Common myeloid progenitor, CD34-positive (primary cell): ENCODE data around the gene DDX56.

Experiments used
- CTCF ChIA-PET: fragments of 350-600 bp; sonication (Branson Sonifier 250); formaldehyde crosslinking; loops from one replicate; lab custom pipeline; 2021; ENCODE audit warnings: antibody characterized with exemption; lab: Charles Lee
- POLR2A ChIA-PET: fragments of 350-600 bp; sonication (Branson Sonifier 250); formaldehyde crosslinking; loops from one replicate; lab custom pipeline; 2021; ENCODE audit warnings: antibody characterized with exemption; lab: Charles Lee
- DNase-seq, 3 donors: peaks; one replicate each; pipeline versions ENCODE4 v3.0.0 to v3.0.0-alpha.2; 2013
- H3K27ac ChIP-seq, 2 experiments: 1 replicate in 1 of 2; 2 replicates in 1 of 2; pipeline ENCODE4 v1.7.0; 2013; ENCODE audit warnings: inconsistent platforms in 2 of 2, low read length in 2 of 2, mild to moderate bottlenecking in 2 of 2, low read depth in 1 of 2, moderate library complexity in 1 of 2; ENCODE audit not compliant: severe bottlenecking in 2 of 2, insufficient read depth in 1 of 2, poor library complexity in 1 of 2
- H3K27me3 ChIP-seq, 5 experiments: replicated peaks in 2 of 5; 1 replicate in 3 of 5; 2 replicates in 2 of 5; pipeline versions ENCODE4 v1.6.1 to v1.7.0; 2013; ENCODE audit warnings: low read length in 4 of 5, mild to moderate bottlenecking in 2 of 5, moderate library complexity in 2 of 5, inconsistent platforms in 1 of 5; ENCODE audit not compliant: insufficient read depth in 5 of 5, control insufficient read depth in 4 of 5
- H3K36me3 ChIP-seq, 4 experiments: 1 replicate in 2 of 4; 2 replicates in 2 of 4; pipeline versions ENCODE4 v1.6.1 to v1.7.0; 2013; ENCODE audit warnings: low read length in 3 of 4, control low read depth in 1 of 4, mild to moderate bottlenecking in 1 of 4; ENCODE audit not compliant: control insufficient read depth in 4 of 4, insufficient read depth in 4 of 4
- H3K4me1 ChIP-seq, 4 experiments: 1 replicate in 3 of 4; 2 replicates in 1 of 4; pipeline versions ENCODE4 v1.6.1 to v1.7.1; 2013; ENCODE audit warnings: low read length in 3 of 4, mild to moderate bottlenecking in 3 of 4, control low read depth in 1 of 4, inconsistent platforms in 1 of 4, moderate library complexity in 1 of 4; ENCODE audit not compliant: control insufficient read depth in 4 of 4, insufficient read depth in 4 of 4; ENCODE audit errors: control extremely low read depth in 1 of 4
- H3K4me3 ChIP-seq, 7 experiments: 1 replicate in 4 of 7; 2 replicates in 3 of 7; pipeline versions ENCODE4 v1.5.1 to v1.7.0; 2013; ENCODE audit warnings: mild to moderate bottlenecking in 7 of 7, low read length in 6 of 7, moderate library complexity in 6 of 7, inconsistent platforms in 2 of 7, low read depth in 2 of 7, control low read depth in 1 of 7; ENCODE audit not compliant: insufficient read depth in 4 of 7, control insufficient read depth in 1 of 7; ENCODE audit errors: extremely low read depth in 1 of 7
- H3K9me3 ChIP-seq, 5 experiments: 1 replicate in 4 of 5; 2 replicates in 1 of 5; pipeline versions ENCODE4 v1.6.1 to v1.7.1; 2013; ENCODE audit warnings: low read length in 4 of 5, mild to moderate bottlenecking in 2 of 5, inconsistent platforms in 1 of 5, low read depth in 1 of 5, moderate library complexity in 1 of 5; ENCODE audit not compliant: control insufficient read depth in 4 of 5, insufficient read depth in 2 of 5; ENCODE audit errors: control extremely low read depth in 1 of 5
- WGBS: methylation state at CpG from one replicate; pipeline ENCODE4 v1.1.5; 2013; ENCODE audit not compliant: insufficient coverage; 5-methylcytosine and 5-hydroxymethylcytosine counted together

Gene DDX56

GRCh38 chr7:44607141-44608068 lies 33.7 kb upstream of the DDX56 start:
- 53% methylated on average over 24 of the region's 35 CpGs for WGBS
- CTCF ChIA-PET = interaction anchor here (0.5 to 3.4 kb wide), 4 partner anchors 21 to 341 kb away, joined by 3 to 10 read pairs (median 4); no protein-coding TSS in a partner anchor
- POLR2A ChIA-PET = interaction anchor here (0.9 to 1.2 kb wide), 3 partner anchors 25 to 141 kb away, joined by 3 to 8 read pairs (median 5); partner anchors contain the start of genes TMED4 and ZMIZ2

DNA sequence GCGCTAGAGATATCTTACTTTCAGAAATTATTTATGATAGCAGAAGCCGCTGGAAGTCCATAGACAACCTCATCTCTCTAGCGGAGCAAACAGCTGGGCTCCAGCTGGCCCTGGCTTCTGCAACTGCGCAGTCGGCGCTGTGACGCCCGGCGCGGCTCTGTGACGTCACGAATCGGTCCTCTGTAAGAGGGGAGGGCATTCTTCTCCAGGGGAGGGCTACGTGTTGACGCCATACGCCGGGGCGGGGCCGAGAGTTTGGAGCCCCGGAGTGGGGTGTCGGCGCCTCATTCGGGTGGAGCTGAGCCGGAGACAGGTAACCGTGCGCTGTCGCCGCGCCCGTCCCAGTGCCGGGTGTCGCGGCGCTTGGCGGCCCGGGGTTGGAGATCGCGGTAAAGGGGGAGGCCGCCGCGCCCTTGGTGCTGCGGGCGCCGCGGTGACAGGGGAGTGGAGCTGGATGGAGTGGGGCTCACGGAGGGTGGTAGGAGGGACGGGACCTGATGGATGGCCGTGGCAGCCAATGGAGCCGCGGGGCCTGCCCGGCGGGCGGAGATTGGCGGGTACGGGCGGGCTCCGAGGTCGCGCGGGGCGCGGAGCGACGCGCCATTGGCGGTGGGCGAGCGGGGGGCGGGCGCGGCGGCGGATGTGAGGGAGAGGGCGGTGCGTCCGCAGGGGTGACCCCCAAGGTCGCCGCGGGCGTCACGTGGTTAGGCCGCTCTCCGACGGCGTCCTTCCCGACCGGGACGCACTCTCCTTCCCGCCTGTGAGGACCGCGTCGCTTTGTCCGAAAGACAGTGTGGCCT lies 32.8 kb upstream of the DDX56 start, which contains the start of gene OGDH:
Gene OGDH (plus strand): TSS at position 287 of the 800 bp plus-strand sequence. CDS start 17,717 bp downstream, outside the sequence.
- Histone ChIP-seq H3K4me3 (peak within 1 kb of the TSS; percentile 74 to 98 (median 93)), H3K9me3 (no peaks in the 10 kb centered on the region), H3K4me1 (peaks cover 8 to 38% (median 21%) of the 10 kb centered on the region in 4 experiments), H3K27me3 (peaks cover 0 to 2% (median 0%) of the 10 kb centered on the region in 5 experiments), H3K27ac (peak within 1 kb of the TSS; percentile 77 to 91), H3K36me3 (no peaks in the 10 kb centered on the region)
- under 1% methylated on average over 80 of the region's 93 CpGs for WGBS
- peak; percentile 98 to 99 (median 99) for DNase-seq
- POLR2A ChIA-PET = interaction anchor here (0.7 to 1.2 kb wide), 5 partner anchors 25 to 241 kb away, joined by 3 to 8 read pairs (median 4); partner anchors contain the start of genes H2AZ2, TMED4 and ZMIZ2
- CTCF ChIA-PET = interaction anchor here (0.5 to 3.4 kb wide), 7 partner anchors 22 to 342 kb away, joined by 3 to 10 read pairs (median 3); partner anchors contain the start of gene TMED4

More at GRCh38 chr7:44607141-44608068, 33.7 kb upstream of the DDX56 start:
- Histone ChIP-seq H3K27me3 (peaks cover 0 to 2% (median 0%) of the 10 kb centered on the region in 5 experiments), H3K4me3 (peak overlapping the region; percentile 74 to 96 (median 92)), H3K4me1 (peaks cover 8 to 38% (median 21%) of the 10 kb centered on the region in 4 experiments), H3K27ac (peak overlapping the region; percentile 28 to 91), H3K9me3 (no peaks in the 10 kb centered on the region), H3K36me3 (no peaks in the 10 kb centered on the region)
- DNase-seq = peak in 1 of 3 donors; percentile 15

- POLR2A ChIA-PET = no interaction called here
Measured at GRCh38 chr7:44604941-44605340, 31.2 kb upstream of the DDX56 start.

DNA sequence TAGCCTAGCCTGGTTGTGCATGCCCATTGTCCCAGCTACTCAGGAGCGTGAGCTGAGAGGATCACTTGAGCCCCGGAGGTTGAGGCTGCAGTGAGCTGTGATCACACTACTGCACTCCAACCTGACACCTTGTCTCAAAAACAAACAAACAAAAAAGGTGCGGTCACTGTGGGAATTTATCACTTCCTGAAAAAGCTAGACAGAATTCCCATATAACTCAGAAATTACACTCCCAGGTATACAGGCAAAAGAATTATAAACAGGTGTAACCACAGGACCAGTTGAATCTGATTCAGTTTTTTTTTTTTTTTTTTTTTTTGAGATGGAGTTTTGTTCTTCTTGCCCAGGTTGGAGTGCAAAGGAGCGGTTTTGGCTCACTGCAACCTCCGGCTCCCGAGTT lies 29.5 kb upstream of the DDX56 start:
- peaks cover 8 to 24% (median 14%) of the 10 kb centered on the region in 4 experiments for H3K4me1 ChIP-seq
- H3K36me3 ChIP-seq = no peaks in the 10 kb centered on the region
- H3K27ac ChIP-seq = no peak overlapping the region
- H3K9me3 ChIP-seq = no peaks in the 10 kb centered on the region
- whole genome bisulfite sequencing = 89% methylated on average over 2 of the region's 6 CpGs
- ChIA-PET CTCF (no interaction called here), POLR2A (no interaction called here)
- peaks cover 0 to 2% (median 0%) of the 10 kb centered on the region in 5 experiments for H3K27me3 ChIP-seq
- H3K4me3 ChIP-seq = no peak overlapping the region
- no peak for DNase-seq

More at GRCh38 chr7:44604941-44605340, 31.2 kb upstream of the DDX56 start:
- Histone ChIP-seq H3K27me3 (peaks cover 0 to 2% (median 0%) of the 10 kb centered on the region in 5 experiments), H3K9me3 (no peaks in the 10 kb centered on the region), H3K36me3 (no peaks in the 10 kb centered on the region), H3K4me3 (no peak overlapping the region), H3K27ac (no peak overlapping the region), H3K4me1 (peaks cover 8 to 38% (median 21%) of the 10 kb centered on the region in 4 experiments)
- CTCF ChIA-PET = no interaction called here
- no peak for DNase-seq
- 83% methylated on average over 1 of the region's 2 CpGs for WGBS

GRCh38 chr7:44602576-44602910 lies 28.8 kb upstream of the DDX56 start:
- H3K4me3 ChIP-seq = no peak overlapping the region
- H3K27ac ChIP-seq = no peak overlapping the region
- CTCF ChIA-PET = interaction anchor here (1.2 kb wide), 1 partner anchor 11 kb away, joined by 4 read pairs; no protein-coding TSS in a partner anchor
- no peak for DNase-seq
- WGBS = 67% methylated on average over 1 of the region's 1 CpG
- POLR2A ChIA-PET = no interaction called here
- peaks cover 7 to 18% (median 12%) of the 10 kb centered on the region in 4 experiments for H3K4me1 ChIP-seq
- peaks cover 0 to 2% (median 0%) of the 10 kb centered on the region in 5 experiments for H3K27me3 ChIP-seq
- no peaks in the 10 kb centered on the region for H3K36me3 ChIP-seq
- H3K9me3 ChIP-seq = no peaks in the 10 kb centered on the region

GRCh38 chr7:44599222-44599621 lies 25.5 kb upstream of the DDX56 start:
- no peak for DNase-seq
- ChIA-PET CTCF (interaction anchor here (1.0 kb wide), 1 partner anchor 41 kb away, joined by 3 read pairs; no protein-coding TSS in a partner anchor), POLR2A (no interaction called here)
- H3K27me3 ChIP-seq = peaks cover 0 to 2% (median 0%) of the 10 kb centered on the region in 5 experiments
- H3K4me3 ChIP-seq = no peak overlapping the region
- no peak overlapping the region for H3K27ac ChIP-seq
- H3K9me3 ChIP-seq = no peaks in the 10 kb centered on the region
- no peaks in the 10 kb centered on the region for H3K36me3 ChIP-seq
- WGBS = 100% methylated on average over 2 of the region's 3 CpGs
- no peaks in the 10 kb centered on the region for H3K4me1 ChIP-seq
